Activated T-cell treated with anti-CD3 and anti-CD28 coated beads for 4 hours (primary cell): ENCODE measurements around the gene TSPAN17.
"Not testable (repeated sequence)": the region's sequence is repeated elsewhere in the genome, so short reads cannot be mapped to it uniquely, and the experiment has no call there.

Experiments used
- DNase-seq: peaks from one replicate; pipeline ENCODE4 v3.0.0-alpha.2; 2020

The TSPAN17 gene

GRCh38 chr5:176687247-176687646 lies 40.0 kb downstream of the TSPAN17 start:
- DNase-seq = no peak

GRCh38 chr5:176687881-176688280 lies 40.6 kb downstream of the TSPAN17 start:
- no peak for DNase-seq

- DNase-seq = no peak
Observed at GRCh38 chr5:176690911-176691310, 43.6 kb downstream of the TSPAN17 start.

- DNase-seq = no peak
Observed at GRCh38 chr5:176691524-176691923, 44.2 kb downstream of the TSPAN17 start.

- no peak for DNase-seq
Observed at GRCh38 chr5:176692326-176692725, 45.0 kb downstream of the TSPAN17 start.

- DNase-seq = no peak
Observed at GRCh38 chr5:176692839-176693476, 45.7 kb downstream of the TSPAN17 start.

- no peak for DNase-seq
Observed at GRCh38 chr5:176693477-176693851, 46.2 kb downstream of the TSPAN17 start.

GRCh38 chr5:176694146-176694545 lies 46.9 kb downstream of the TSPAN17 start:
- no peak for DNase-seq

- no peak for DNase-seq
Observed at GRCh38 chr5:176694631-176695030, 47.3 kb downstream of the TSPAN17 start.

- no peak for DNase-seq
Observed at GRCh38 chr5:176695073-176695472, 47.8 kb downstream of the TSPAN17 start.

GRCh38 chr5:176697267-176697933 lies 50.1 kb downstream of the TSPAN17 start:
- no peak for DNase-seq

GRCh38 chr5:176697934-176698538 lies 50.8 kb downstream of the TSPAN17 start:
- DNase-seq = no peak

GRCh38 chr5:176699446-176699845 lies 52.2 kb downstream of the TSPAN17 start:
- DNase-seq = not testable (repeated sequence)

GRCh38 chr5:176700239-176700847 lies 53.1 kb downstream of the TSPAN17 start:
- DNase-seq = no peak

GRCh38 chr5:176702671-176703641 lies 55.7 kb downstream of the TSPAN17 start:
- DNase-seq = no peak

- DNase-seq = no peak
Observed at GRCh38 chr5:176703857-176704256, 56.6 kb downstream of the TSPAN17 start.

GRCh38 chr5:176704355-176704754 lies 57.1 kb downstream of the TSPAN17 start:
- DNase-seq = no peak

GRCh38 chr5:176704817-176705216 lies 57.5 kb downstream of the TSPAN17 start:
- no peak for DNase-seq
